Neural cell (in vitro differentiated cells): Measurements from ENCODE around the gene UGCG. TPM values are rescaled to one million over a fixed set of nuclear protein-coding genes. Genes with fewer than 3 reads are reported as not detected.
A peak's percentile ranks its signal among the peaks of the same experiment; 100 is the strongest.

Source experiments
- H2AFZ ChIP-seq: fragments of 200-600, 300-800 bp; sonication (generic), shearing (Covaris generic); 2 replicates; pipeline ENCODE4 v1.6.0; 2014; ENCODE audit warnings: low read depth, mild to moderate bottlenecking, antibody characterized with exemption, low read length, moderate library complexity
- H3F3A ChIP-seq: fragments of 200-600 bp; shearing (Covaris generic); 2 replicates; pipeline ENCODE4 v1.6.1; 2016; ENCODE audit warnings: mild to moderate bottlenecking, moderate library complexity, mixed read lengths, antibody characterized with exemption, low read length; ENCODE audit not compliant: insufficient read depth, poor library complexity, severe bottlenecking
- H3K27ac ChIP-seq: fragments of 200-600, 300-800 bp; sonication (generic), shearing (Covaris generic); 2 replicates; pipeline ENCODE4 v1.5.1; 2014; ENCODE audit warnings: mild to moderate bottlenecking, low read length, moderate library complexity
- H3K27me3 ChIP-seq: fragments of 300-800, 200-600 bp; sonication (generic), shearing (Covaris generic); 2 replicates; pipeline ENCODE4 v1.6.0; 2014; ENCODE audit warnings: mild to moderate bottlenecking, low read depth, low read length, moderate library complexity; ENCODE audit not compliant: insufficient read depth
- H3K36me3 ChIP-seq: fragments of 300-800, 200-600 bp; sonication (generic), shearing (Covaris generic); 2 replicates; pipeline ENCODE4 v1.5.1; 2014; ENCODE audit warnings: mild to moderate bottlenecking, antibody characterized with exemption, low read length, moderate library complexity; ENCODE audit not compliant: insufficient read depth
- H3K4me2 ChIP-seq: fragments of 300-800, 200-600 bp; sonication (generic), shearing (Covaris generic); 2 replicates; pipeline ENCODE4 v1.6.0; 2014; ENCODE audit warnings: mild to moderate bottlenecking, low read length
- H3K4me3 ChIP-seq: fragments of 300-800, 200-600 bp; sonication (generic), shearing (Covaris generic); 2 replicates; pipeline ENCODE4 v1.5.1; 2014; ENCODE audit warnings: mild to moderate bottlenecking, low read length, moderate library complexity
- H3K79me2 ChIP-seq: fragments of 200-600 bp; shearing (Covaris generic); replicated peaks from 2 replicates; pipeline ENCODE4 v1.6.0; 2014; ENCODE audit warnings: mild to moderate bottlenecking, low read length, moderate library complexity; ENCODE audit not compliant: insufficient read depth
- H3K9ac ChIP-seq: fragments of 300-800, 200-600 bp; sonication (generic), shearing (Covaris generic); 2 replicates; pipeline ENCODE4 v1.6.1; 2016; ENCODE audit warnings: mild to moderate bottlenecking, low read length, mixed read lengths
- H3K9me2 ChIP-seq: fragments of 200-600 bp; shearing (Covaris generic); 2 replicates; pipeline ENCODE4 v1.6.1; 2016; ENCODE audit warnings: mild to moderate bottlenecking, low read length, mixed read lengths; ENCODE audit not compliant: insufficient read depth
- H3K9me3 ChIP-seq: fragments of 200-600, 300-800 bp; sonication (generic), shearing (Covaris generic); 2 replicates; pipeline ENCODE4 v1.6.1; 2016; ENCODE audit warnings: mild to moderate bottlenecking, mixed run types, low read length, moderate library complexity, mixed read lengths
- H4K20me1 ChIP-seq: fragments of 200-600 bp; shearing (Covaris generic); 2 replicates; pipeline ENCODE4 v1.6.1; 2016; ENCODE audit warnings: mild to moderate bottlenecking, mixed run types; ENCODE audit not compliant: insufficient read depth
- CTCF ChIP-seq: fragments of 450-650 bp; IDR thresholded peaks from 2 replicates; pipeline ENCODE4 v1.5.1; 2014; ENCODE audit warnings: antibody characterized with exemption, mild to moderate bottlenecking, moderate library complexity; ENCODE audit not compliant: poor library complexity, severe bottlenecking
- EP300 ChIP-seq: fragments of 450-650 bp; conservative IDR thresholded peaks from 2 replicates; pipeline ENCODE4 v1.6.1; 2014; ENCODE audit warnings: antibody characterized with exemption, mild to moderate bottlenecking, moderate library complexity; ENCODE audit not compliant: poor library complexity, severe bottlenecking
- EZH2 ChIP-seq: fragments of 200-600, 300-800 bp; shearing (Covaris generic), sonication (generic); IDR thresholded peaks from 2 replicates; pipeline ENCODE4 v1.6.1; 2014; ENCODE audit warnings: antibody characterized with exemption, low read length, borderline replicate concordance, mild to moderate bottlenecking; ENCODE audit not compliant: insufficient read depth, poor library complexity, severe bottlenecking
- MXI1 ChIP-seq: fragments of 450-650 bp; conservative IDR thresholded peaks from 2 replicates; pipeline ENCODE4 v1.6.1; 2014; ENCODE audit warnings: antibody characterized with exemption, mild to moderate bottlenecking; ENCODE audit not compliant: poor library complexity, severe bottlenecking
- POLR2AphosphoS5 ChIP-seq: IDR thresholded peaks from 2 replicates; pipeline ENCODE4 v1.6.1; 2012
- RAD21 ChIP-seq: fragments of 450-650 bp; conservative IDR thresholded peaks from 2 replicates; pipeline ENCODE4 v1.6.1; 2014; ENCODE audit warnings: antibody characterized with exemption, mild to moderate bottlenecking, moderate library complexity
- REST ChIP-seq: IDR thresholded peaks from 2 replicates; pipeline ENCODE4 v1.6.1; 2012; ENCODE audit warnings: borderline replicate concordance
- SMC3 ChIP-seq: fragments of 450-650 bp; conservative IDR thresholded peaks from 2 replicates; pipeline ENCODE4 v1.6.1; 2014; ENCODE audit warnings: antibody characterized with exemption, mild to moderate bottlenecking, moderate library complexity; ENCODE audit not compliant: poor library complexity
- TAF1 ChIP-seq: IDR thresholded peaks from 2 replicates; pipeline ENCODE4 v1.6.1; 2012; ENCODE audit warnings: low read depth
- polyA minus RNA-seq: library from RNA; depleted of rRNA, polyadenylated mRNA; stranded (reverse); fragments of >200 nt; gene quantifications from 2 replicates; pipeline ENCODE4 v1.2.3, GENCODE V29; 2014
- polyA plus RNA-seq: library from polyadenylated mRNA; depleted of rRNA; stranded (reverse); fragments of >200 nt; gene quantifications from 2 replicates; pipeline ENCODE4 v1.2.3, GENCODE V29; 2014

Gene UGCG
- polyA plus RNA-seq (83.2 and 93.6 TPM in 2 replicates), polyA minus RNA-seq (102 and 105 TPM in 2 replicates)

GRCh38 chr9:111895996-111896941 lies at the start of gene UGCG:
UGCG (plus strand) TSS chr9:111896814; CDS start chr9:111897216, 402 bp downstream.
- Histone ChIP-seq H3K9ac (peak within 1 kb of the TSS; percentile 89), H3K36me3 (no peaks in the 10 kb centered on the region), H3F3A (peaks cover 9% of the 10 kb centered on the region), H2AFZ (peak within 1 kb of the TSS; percentile 75), H3K4me3 (peak within 1 kb of the TSS; percentile 93), H3K4me2 (peak within 1 kb of the TSS; percentile 74), H3K79me2 (peaks cover 35% of the 10 kb centered on the region), H3K9me3 (no peaks in the 10 kb centered on the region), H3K9me2 (no peaks in the 10 kb centered on the region), H3K27me3 (no peaks in the 10 kb centered on the region), H3K27ac (peak within 1 kb of the TSS; percentile 88), H4K20me1 (no peaks in the 10 kb centered on the region)
- no peak for TF ChIP-seq EZH2
- peak; percentile 81 for TF ChIP-seq POLR2AphosphoS5
- TF ChIP-seq RAD21: peak; percentile 41
- TF ChIP-seq REST: no peak
- TF ChIP-seq CTCF: no peak
- TF ChIP-seq EP300: no peak
- TF ChIP-seq MXI1: peak; percentile 43
- TF ChIP-seq SMC3: peak; percentile 50
- peak; percentile 70 for TF ChIP-seq TAF1

- H3K9me2 ChIP-seq: no peaks in the 10 kb centered on the region
- H3K4me3 ChIP-seq: no peak overlapping the region
- H3K9me3 ChIP-seq: no peaks in the 10 kb centered on the region
- no peaks in the 10 kb centered on the region for H3K27me3 ChIP-seq
- H3K4me2 ChIP-seq: no peak overlapping the region
- H3K9ac ChIP-seq: no peak overlapping the region
- TF ChIP-seq SMC3 (no peak), CTCF (no peak)
- H4K20me1 ChIP-seq: no peaks in the 10 kb centered on the region
- no peaks in the 10 kb centered on the region for H3K36me3 ChIP-seq
- H2AFZ ChIP-seq: no peak overlapping the region
- no peaks in the 10 kb centered on the region for H3K79me2 ChIP-seq
- no peak overlapping the region for H3K27ac ChIP-seq
- no peaks in the 10 kb centered on the region for H3F3A ChIP-seq
Measured at GRCh38 chr9:111851553-111851952, 45.1 kb upstream of the UGCG start.
